GM21529 (cell line): ENCODE data around the gene BICD1.

ENCODE experiments used
- ATAC-seq: cut with Tn5 transposase; IDR thresholded peaks from one replicate; pipeline ENCODE4 v1.9.1; 2021; ENCODE audit not compliant: unreplicated experiment

BICD1 gene

DNA sequence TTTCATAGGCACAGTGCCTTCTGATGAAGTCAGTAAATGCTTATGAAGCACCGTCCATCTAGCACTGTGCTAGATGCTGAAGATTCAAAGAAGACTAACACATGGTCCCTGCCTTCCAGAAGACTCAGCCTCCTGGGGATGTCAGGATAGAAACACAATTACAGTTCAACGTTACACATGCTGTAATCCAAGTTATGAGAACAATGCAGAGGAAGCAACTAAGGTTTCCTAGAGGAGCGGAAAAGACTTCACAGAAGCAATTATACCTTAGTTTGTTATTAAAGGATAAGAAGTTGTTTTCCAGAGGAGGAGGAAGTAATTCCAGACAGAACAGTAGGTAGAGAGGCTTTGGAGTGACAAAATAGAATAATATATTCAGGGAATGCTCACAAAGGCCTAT, 225.8 kb downstream of the BICD1 start:
- no peak for ATAC-seq

GRCh38 chr12:32334371-32334777, 227.7 kb downstream of the BICD1 start:
- ATAC-seq: peak; percentile 76

- no peak for ATAC-seq
Observed at GRCh38 chr12:32336261-32336660, 229.6 kb downstream of the BICD1 start.

GRCh38 chr12:32343496-32343895, 236.8 kb downstream of the BICD1 start:
- no peak for ATAC-seq

GRCh38 chr12:32344047-32344446, 237.4 kb downstream of the BICD1 start:
- ATAC-seq: no peak

GRCh38 chr12:32353540-32353939, 246.9 kb downstream of the BICD1 start:
- ATAC-seq: no peak

DNA sequence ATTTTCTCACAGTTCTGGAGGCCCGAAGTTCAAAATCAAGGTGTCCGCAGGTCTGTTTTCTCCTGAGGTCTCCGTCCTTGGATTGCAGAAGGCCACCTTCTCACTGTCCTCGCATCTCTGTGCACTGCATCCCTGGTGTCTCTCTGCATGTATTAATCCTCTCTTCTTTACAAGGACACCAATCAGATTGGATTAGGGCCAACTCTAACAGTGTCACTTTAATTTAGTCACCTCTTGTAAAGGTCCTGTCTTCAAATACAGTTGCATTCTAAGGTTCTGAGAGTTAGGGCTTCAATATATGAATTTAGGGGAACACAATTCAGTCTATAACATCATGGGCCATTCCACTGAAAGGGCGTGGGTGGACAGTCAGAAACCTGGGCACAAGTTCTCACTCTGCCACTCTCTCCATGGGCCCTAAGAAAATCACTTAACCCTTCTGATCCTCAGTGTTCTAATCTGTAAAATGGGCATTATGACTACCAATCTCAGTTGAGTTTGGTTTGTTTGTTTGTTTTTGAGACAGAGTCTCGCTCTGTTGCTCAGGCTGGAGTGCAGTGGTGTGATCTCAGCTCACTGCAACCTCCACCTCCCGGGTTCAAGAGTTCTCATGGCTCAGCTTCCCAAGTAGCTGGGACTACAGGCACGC, 251.1 kb downstream of the BICD1 start:
- no peak for ATAC-seq

- no peak for ATAC-seq
Observed at GRCh38 chr12:32360956-32361355, 254.3 kb downstream of the BICD1 start.

DNA sequence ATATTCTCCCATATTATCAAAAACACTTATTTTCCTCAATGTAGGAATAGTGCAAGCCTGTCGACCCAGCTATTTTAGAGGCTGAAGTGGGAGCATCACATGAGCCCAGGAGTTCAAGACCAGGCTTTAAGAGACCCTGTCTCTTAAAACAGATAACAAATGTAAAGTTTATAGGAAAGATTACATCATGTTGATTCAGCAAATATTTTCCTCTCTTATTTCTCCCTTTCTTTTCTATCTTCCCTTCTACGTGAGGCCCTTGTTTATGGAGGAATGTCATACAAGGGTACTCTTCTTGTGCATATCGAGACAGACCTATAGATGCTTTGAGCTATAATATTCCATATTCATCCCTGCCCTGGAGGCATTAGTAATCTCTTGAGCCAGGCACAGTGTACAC, 256.2 kb downstream of the BICD1 start:
- no peak for ATAC-seq

DNA sequence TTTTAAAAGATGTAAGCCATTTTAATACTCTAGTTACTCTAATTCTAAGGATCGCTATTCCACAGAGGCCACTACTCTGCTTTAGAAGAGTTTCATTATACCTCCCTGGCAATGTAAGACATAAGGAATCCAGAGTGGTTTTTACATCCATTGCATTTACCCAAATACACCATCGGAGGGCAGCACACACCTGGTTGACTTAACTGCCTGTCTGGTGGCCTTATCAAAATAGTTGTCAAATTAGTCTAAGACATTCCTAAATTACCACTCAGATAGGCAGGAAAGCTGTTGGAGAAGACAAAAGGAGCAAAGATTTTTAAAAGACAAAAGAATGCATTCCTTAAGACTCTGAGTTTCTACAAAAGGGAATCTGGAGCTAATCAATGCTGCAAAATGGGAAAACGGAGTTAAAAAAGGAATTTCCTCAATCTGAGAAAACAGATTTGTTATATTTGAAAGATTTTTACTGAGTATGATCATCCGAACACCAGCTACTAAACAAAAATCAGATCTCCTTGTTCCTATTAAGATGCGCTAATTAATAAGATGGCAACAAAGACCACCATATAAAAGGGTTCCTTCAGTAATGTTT, 258.9 kb downstream of the BICD1 start:
- ATAC-seq: peak; percentile 71

DNA sequence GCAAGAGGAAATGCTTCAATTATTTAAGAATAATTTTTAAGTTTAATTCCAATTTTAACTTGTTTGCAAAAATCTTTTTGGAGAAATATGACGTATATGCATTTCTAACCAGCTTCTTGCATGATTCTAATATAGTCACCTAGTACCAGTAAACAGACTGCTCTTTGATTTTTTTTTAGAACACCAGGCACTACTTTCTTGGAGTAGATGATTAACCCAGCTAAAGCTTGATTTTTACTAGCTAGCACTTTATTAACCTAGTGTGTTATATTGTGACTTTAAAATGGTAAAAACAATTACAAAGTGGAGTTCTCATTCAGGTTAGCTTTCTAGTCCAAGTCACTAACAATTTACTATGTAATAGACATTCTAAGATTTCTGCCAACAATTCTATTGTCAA, 260.1 kb downstream of the BICD1 start:
- no peak for ATAC-seq

GRCh38 chr12:32367381-32367780, 260.7 kb downstream of the BICD1 start:
- ATAC-seq: no peak

DNA sequence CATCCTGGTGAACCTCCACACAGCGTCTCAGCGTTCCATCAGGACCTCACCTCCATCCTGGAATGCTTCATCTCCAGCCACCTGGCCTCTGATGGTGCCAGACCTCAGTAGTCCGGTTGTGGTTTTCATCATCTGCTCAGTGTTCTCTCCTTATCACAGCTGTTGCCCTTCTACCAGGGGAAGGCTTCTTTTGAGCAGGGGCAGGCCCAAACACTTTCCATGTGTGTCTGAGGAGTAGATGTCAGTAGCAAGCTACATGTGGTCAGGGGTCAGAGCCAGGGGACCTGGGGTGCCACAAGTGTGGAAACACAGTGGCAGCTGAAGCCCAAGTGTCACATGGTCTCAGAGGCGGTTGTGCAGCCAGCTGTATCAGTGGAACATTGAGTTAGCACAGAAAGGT, 262.6 kb downstream of the BICD1 start:
- ATAC-seq: no peak

GRCh38 chr12:32377344-32378055, 270.9 kb downstream of the BICD1 start:
- no peak for ATAC-seq

DNA sequence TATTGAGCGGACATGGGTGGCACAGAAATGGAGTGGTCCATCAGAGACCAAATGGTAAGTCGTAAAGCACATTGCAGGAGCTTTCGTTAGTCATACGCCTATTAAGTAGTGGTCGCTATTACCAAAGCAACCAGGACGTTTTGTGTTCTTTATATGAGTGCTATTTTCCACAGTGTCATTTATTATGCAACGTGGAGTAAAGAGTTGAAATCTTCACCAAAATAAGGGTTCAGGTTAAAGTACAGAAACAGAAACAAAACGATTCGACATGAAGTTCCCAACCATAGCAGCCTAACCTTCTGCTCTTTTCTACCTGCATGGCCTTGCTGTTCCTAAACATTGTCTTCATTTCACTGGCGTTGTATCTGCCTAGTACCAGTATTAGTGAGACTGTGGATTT, 272.6 kb downstream of the BICD1 start:
- no peak for ATAC-seq

- no peak for ATAC-seq
Observed at GRCh38 chr12:32379667-32380066, 273.0 kb downstream of the BICD1 start.

DNA sequence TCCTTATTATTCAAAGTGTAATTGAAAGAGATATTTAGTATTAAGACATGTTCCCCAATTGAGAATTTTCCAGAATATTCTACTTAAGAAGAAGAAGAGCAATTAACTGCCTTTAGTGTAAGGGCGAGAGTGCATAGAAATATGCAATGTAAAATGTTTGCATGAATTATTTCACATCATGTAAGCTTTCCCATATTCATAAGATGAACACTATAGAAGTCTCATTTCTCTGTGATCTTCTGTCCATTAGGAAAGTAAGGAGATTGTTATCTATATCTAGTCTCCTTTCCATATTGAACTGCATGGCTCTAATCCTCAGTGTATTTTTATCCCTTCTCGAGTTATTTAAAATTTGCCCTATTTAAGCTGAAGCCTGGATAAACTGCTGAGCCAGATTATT, 275.6 kb downstream of the BICD1 start:
- ATAC-seq: no peak

DNA sequence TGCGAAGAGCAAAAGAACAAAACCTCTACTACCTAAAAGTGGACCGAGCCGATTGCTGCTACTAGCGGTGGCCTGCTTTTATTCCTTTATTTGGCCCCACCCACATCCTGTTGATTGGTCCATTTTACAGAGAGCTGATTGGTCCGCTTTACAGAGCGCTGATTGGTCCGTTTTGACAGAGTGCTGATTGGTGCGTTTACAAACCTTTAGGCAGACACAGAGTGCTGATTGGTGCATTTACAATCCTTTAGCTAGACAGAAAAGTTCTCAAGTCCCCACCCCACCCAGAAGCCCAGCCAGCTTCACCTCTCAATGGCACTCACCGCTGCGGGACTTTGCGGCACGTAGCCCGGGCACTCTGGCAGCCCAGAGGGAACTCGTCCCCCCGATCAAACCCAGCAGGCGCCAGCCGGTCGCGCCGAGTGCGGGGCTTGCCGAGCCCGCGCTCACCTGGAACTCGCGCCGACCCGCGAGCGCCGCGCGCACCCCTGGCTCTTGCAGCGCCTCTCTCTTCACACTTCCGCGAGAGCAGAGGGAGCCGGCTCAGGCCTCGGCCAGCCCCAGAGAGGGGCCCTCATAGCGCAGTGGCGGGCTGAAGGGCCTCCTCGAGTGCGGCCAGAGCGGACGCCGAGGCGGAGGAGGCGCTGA, 284.0 kb downstream of the BICD1 start:
- no peak for ATAC-seq

DNA sequence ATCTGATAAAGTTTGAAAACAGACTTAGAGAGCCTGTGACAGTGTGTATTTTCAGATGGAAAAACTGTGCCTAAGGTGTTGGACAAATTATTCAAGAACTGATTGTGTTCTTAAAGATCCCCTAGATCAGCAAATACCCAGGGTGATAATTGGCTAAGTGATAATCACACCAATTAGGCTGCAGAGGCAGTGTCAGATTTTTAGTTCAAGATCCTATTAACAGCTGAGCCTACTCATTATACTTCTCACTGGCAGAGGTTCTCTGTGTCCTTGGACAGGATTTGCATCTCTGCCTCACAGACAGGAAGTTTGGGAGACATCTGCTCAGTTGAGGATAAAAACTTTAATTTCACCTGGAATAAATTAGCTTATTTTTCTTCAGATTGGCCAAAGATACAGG, 288.4 kb downstream of the BICD1 start:
- no peak for ATAC-seq

- no peak for ATAC-seq
Observed at GRCh38 chr12:32397696-32398095, 291.0 kb downstream of the BICD1 start.

GRCh38 chr12:32398181-32398580, 291.5 kb downstream of the BICD1 start:
- ATAC-seq: no peak

DNA sequence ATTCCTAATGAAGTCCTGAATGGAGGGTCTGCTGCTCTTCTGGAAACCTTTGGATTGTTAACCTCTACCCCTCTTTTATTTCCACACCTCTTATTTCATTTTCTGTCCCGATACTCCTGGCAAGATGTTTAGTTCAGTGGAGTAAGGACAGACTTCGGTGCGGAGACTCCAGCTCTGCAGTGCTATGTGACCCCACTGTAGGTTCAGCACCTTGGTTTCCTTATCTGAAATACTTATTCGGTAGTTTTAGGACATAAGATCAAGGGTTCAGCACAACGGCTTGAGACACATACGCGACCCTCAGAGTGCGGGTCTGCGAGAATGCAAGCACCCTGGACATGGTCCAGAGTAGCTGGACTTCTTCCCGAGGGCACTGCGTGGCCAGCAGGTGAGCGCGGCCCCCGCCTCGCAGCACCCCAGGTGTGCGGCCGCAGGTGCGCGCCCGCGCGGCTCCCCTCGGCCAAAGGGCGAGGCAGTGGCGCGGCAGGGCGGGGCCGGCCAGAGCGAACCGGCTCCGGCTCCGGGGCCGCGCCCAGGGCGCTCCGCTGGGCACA, 292.2 kb downstream of the BICD1 start:
- no peak for ATAC-seq
